Measurements from ENCODE around the gene PERCC1.

Gene PERCC1

DNA sequence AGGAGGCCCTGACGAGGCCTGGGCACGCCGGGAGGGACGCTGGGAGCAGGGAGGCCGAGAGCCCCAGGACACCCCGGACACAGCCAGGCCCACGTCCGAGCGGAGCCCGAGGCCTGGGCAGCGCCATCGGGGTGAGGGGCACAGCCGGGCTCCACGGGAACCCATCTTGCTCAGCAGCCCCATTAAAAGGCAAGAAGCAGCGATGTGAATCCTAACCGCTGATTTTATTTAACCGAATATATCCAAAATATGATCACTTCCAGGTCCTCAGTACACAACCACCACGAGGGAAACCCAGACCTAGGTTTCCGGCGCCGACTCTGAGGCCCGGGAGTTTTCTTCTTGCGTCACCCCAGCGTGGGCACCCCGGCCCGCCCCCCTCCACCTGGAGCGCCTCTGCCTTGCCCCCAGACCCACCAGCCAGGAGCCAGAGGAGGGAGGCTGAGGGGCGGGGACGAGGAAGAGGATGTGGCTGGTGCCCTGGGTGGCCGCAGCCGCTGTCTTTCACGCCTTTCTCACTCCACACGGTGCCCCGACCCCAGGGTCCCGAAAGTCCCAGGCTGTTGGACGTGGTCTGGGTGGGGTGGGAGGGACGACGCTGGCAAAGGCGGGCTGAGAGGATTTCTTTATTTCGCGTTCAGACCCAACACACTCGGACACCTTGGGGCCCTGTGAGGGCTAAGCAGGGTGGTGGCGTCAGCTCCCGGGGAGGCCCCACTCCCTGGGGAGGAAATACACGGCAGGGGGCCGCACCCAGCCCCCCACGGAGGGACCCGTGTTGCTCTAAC lies 14.0 kb downstream of the PERCC1 start:
- Mint-ChIP-seq H3K4me1 (ENCODE audit: low read depth in 2 of 2) (peaks cover 2 to 3% of the 10 kb centered on the region in 2 donors), H3K9me3 (no peaks in the 10 kb centered on the region), H3K36me3 (ENCODE audit: insufficient read depth) (peaks cover 6% of the 10 kb centered on the region), H3K4me3 (no peak overlapping the region), H3K27me3 (no peaks in the 10 kb centered on the region), H3K27ac (no peak overlapping the region)
- DNase-seq (no peak), ATAC-seq (replicated peaks) (no peak)

DNA sequence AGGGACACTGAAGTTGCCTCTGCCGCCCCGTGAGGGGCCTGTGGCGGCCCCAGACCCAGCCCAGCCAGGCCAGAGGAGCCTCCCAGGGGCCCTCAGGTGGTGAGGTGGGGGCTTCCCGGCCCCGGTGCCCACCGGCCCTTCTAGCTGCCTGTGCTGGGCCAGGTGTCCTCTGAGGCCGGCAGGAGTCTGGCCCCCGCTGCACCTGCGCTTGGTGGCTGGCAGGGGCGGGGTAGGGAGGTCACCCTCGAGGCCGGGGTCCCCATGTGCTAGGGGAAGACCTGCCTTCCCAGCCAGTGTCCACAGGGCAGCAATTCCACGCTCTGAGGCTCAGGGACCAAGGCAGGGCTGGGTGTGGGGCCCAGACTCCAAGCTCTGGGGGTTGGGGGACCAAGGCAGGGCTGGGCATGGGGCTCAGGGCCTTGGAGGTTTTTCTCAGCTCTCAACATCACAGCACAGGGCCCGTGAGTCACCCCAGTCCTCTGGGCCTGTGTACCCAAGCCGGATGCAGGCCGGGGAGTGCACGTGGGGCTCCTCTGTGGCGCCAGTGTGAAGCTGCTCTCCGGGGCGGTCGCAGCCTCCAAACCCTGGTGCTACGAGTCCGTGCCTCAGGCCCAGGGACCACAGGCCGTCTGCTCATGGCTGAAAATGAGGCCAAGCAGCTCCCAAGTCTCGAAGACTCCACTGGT lies 14.8 kb downstream of the PERCC1 start:
- no peaks in the 10 kb centered on the region for H3K9me3 Mint-ChIP-seq
- no peak for DNase-seq
- ATAC-seq (replicated peaks), result no peak
- H3K27ac Mint-ChIP-seq, result no peak overlapping the region
- no peak overlapping the region for H3K4me3 Mint-ChIP-seq
- peaks cover 0 to 3% of the 10 kb centered on the region in 2 donors for H3K4me1 Mint-ChIP-seq (ENCODE audit: low read depth in 2 of 2)
- peaks cover 9% of the 10 kb centered on the region for H3K36me3 Mint-ChIP-seq (ENCODE audit: insufficient read depth)
- no peaks in the 10 kb centered on the region for H3K27me3 Mint-ChIP-seq

DNA sequence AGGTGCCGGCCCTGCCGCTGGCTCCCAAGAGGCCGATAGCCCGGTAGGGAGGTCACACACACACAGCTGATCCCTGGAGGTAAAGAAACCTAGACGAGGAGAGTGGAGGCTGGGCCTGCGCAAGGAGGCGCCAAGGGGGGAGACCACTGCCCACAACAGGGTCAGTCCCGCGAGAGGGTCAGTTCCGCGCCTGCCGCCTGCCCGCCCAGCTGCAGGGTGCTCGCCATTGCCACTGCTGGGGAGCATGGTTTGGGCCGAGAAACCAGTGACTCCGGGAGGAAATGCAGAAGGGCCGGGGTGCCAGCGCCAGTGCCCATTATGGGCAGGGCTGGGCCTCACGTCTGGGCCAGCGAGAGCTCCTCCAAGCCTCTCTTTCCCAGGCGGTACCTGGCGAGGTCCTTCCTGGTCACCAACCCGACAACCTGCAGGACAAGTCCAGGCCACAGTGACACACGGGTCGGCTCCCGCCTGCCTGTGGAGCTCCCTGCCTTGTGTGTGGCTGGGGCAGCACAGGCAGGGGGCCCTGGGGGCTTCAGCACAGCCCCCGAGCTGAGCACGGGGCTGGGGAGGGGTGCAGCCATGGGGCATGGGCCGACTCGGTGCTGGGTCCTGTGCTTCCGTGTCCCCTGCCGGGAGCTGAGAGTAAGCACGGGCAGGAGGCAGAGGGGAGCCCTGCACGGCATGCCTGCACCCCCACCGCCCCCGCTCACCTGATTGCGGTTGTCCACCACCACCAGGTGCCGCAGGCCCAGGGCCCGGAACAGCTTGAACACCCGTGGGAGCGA lies 15.6 kb downstream of the PERCC1 start:
- no peak overlapping the region for H3K4me3 Mint-ChIP-seq
- peaks cover 12% of the 10 kb centered on the region for H3K36me3 Mint-ChIP-seq (ENCODE audit: insufficient read depth)
- DNase-seq (no peak), ATAC-seq (replicated peaks) (no peak)
- H3K9me3 Mint-ChIP-seq, result no peaks in the 10 kb centered on the region
- no peak overlapping the region for H3K27ac Mint-ChIP-seq
- H3K4me1 Mint-ChIP-seq (ENCODE audit: low read depth in 2 of 2), result peaks cover 2 to 3% of the 10 kb centered on the region in 2 donors
- no peaks in the 10 kb centered on the region for H3K27me3 Mint-ChIP-seq

DNA sequence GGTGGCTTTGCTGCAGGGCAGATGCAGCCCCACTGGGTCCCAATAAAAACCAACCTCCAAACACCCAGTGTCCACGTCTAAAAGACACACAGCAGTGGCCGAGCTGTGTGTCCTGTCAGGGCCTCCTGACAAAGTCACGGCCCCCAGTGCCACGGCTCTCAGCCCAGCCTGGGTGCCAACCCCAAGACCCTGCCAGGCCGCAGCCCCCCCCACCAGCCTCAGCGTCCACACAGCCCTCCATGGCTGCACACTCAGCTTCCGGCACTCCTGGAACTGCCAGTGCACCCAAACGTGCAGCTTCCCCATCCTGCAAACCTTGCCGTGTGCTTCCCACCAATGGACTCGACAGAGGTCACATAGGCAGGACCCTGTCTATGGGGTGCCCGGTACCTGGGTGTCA lies 17.1 kb downstream of the PERCC1 start:
- Mint-ChIP-seq H3K36me3 (ENCODE audit: insufficient read depth) (peaks cover 18% of the 10 kb centered on the region), H3K27ac (no peak overlapping the region), H3K4me1 (ENCODE audit: low read depth in 2 of 2) (peaks cover 3% of the 10 kb centered on the region in 2 donors), H3K27me3 (no peaks in the 10 kb centered on the region), H3K4me3 (no peak overlapping the region), H3K9me3 (no peaks in the 10 kb centered on the region)
- no peak for DNase-seq
- no peak for ATAC-seq (replicated peaks)

DNA sequence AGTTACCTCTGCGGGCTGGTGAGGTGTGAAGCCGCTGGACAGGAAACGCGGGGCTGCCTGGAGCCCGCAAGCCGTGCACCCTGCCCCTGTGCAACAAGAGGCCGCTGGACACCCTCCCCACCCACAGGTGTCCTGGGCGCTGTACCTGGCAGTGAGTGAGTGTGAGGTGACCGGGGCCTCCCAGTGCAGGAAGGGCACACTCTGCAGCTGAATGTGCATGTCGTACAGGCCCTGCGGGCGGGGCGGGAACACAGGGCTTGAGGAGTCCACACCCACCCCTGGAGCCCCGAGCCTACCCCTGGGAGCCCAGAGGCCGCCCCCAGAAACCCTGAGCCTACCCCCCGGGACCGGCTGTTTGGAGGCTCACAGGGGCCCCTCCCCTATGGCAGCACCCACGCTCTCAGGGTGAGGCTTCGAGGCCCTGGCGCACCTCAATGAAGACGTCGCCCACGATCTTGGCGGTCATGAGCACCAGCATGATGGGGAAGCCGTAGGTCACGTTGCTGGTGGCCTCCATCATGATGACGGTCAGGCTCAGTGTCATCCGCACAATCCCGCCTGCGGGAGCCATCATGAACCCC lies 17.7 kb downstream of the PERCC1 start:
- no peak for DNase-seq
- Mint-ChIP-seq H3K4me3 (no peak overlapping the region), H3K4me1 (ENCODE audit: low read depth in 2 of 2) (peaks cover 3% of the 10 kb centered on the region in 2 donors), H3K36me3 (ENCODE audit: insufficient read depth) (peaks cover 23% of the 10 kb centered on the region), H3K27me3 (no peaks in the 10 kb centered on the region), H3K9me3 (no peaks in the 10 kb centered on the region), H3K27ac (peak overlapping the region in 1 of 2 donors; percentile 28)
- no peak for ATAC-seq (replicated peaks)

DNA sequence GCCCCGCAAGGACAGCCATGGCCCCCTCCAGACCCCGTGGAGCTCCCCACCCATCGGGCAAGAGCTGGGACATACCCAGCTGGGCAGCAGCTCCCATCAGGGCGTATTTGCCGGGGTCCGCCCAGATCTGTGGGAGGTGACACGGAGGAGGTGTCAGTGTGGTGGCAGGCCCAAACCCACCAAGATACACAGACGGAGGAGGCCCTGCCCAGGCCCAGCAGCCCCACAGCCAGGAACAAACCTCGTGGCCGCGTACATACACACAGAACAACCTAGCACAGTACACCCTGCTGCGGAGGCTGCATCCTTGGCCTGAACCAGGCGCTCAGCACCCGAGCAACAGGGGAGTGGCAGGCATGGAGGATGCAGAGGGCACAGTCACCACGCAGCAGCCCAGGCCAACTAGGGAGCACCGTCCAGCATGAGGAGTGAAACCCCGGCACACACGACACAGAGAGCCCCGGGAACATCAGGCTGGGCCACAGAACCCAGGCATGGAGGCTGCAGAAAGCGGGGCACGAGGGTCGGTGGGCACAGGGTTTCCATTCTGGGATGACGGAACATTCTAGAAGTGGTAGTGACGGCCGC lies 18.4 kb downstream of the PERCC1 start:
- DNase-seq (no peak), ATAC-seq (replicated peaks) (no peak)
- no peaks in the 10 kb centered on the region for H3K9me3 Mint-ChIP-seq
- no peaks in the 10 kb centered on the region for H3K27me3 Mint-ChIP-seq
- H3K4me1 Mint-ChIP-seq (ENCODE audit: low read depth in 2 of 2), result peaks cover 3% of the 10 kb centered on the region in 2 donors
- H3K36me3 Mint-ChIP-seq (ENCODE audit: insufficient read depth), result peaks cover 27% of the 10 kb centered on the region
- peak overlapping the region in 1 of 2 donors; percentile 25 for H3K27ac Mint-ChIP-seq
- no peak overlapping the region for H3K4me3 Mint-ChIP-seq

DNA sequence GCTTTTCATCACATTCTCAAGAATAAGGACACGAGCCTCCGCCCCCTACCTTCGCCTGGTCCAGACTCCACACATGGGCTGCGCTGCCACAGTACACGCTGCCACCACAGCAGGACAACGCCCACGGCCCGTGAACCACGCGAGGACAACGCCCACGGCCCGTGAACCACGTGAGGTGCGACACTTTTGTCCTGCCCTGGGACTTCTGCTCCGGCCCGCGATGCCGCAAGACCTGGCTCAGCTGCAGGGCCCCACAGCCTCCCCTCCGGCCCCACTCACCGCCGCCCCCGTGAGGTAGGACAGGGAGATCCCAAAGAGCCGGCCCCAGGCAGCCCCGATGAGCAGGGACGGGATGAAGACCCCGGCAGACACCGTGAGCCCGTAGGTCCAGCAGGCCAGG lies 19.3 kb downstream of the PERCC1 start:
- Mint-ChIP-seq H3K27me3 (no peaks in the 10 kb centered on the region), H3K4me3 (no peak overlapping the region), H3K36me3 (ENCODE audit: insufficient read depth) (peaks cover 27% of the 10 kb centered on the region), H3K27ac (peak overlapping the region in 1 of 2 donors; percentile 25), H3K9me3 (no peaks in the 10 kb centered on the region), H3K4me1 (ENCODE audit: low read depth in 2 of 2) (peaks cover 2 to 3% of the 10 kb centered on the region in 2 donors)
- DNase-seq (no peak), ATAC-seq (replicated peaks) (no peak)

DNA sequence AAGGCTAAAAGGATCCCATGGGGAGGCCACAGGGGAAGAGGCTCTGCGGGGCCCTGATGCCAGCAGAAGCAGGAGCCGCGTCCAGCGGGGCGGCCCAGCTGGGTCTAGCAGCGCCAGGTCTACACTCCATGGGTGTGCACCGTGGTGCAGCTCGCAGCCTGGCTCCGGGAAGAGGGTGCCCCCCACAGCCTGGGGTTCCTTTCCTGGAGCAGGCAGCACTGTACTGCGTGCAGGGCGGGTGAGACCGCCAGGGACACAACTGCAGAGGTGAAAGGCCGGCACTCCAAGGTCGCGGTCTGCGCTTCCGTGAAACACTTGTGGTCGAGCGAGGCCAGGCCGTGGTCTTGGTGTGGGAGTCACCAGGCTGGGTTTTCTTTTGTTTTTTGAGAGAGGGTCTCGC lies 20.0 kb downstream of the PERCC1 start:
- no peak for DNase-seq
- Mint-ChIP-seq H3K27me3 (no peaks in the 10 kb centered on the region), H3K36me3 (ENCODE audit: insufficient read depth) (peaks cover 27% of the 10 kb centered on the region), H3K27ac (no peak overlapping the region), H3K9me3 (no peaks in the 10 kb centered on the region), H3K4me1 (ENCODE audit: low read depth in 2 of 2) (peaks cover 2 to 3% of the 10 kb centered on the region in 2 donors), H3K4me3 (no peak overlapping the region)
- ATAC-seq (replicated peaks), result no peak

DNA sequence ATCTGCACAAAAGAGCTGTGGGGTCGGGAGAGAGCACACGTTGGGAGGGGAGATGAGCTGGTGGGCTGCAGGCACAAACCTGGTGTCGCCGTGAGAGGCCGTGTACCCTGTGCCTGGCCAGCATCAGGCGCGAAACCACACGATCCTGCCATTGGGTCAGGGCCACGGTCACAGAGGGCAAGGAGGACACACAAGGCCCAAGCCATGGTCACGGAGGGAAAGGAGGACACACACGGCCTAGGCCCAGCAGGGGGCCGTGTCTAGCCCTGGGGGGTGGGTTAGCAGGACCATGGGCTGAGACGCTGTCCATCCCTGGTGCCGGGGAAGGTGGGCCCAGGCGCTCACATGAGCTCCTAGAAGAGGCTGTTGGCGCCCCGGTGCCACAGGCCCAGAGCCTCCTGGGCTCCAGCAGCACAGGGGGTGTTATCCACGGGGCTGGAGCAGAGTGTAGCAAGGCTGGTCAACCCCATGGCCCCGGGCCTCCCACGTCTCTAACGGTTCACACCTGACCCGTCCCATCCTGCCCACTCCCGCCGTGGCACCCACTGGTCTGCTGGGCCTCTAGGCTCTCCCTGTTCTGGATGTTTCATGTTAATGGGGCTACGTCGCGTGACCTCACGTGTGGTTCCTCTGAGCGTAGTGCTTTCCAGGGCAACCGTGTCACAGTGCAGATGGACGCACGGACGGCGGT lies 21.0 kb downstream of the PERCC1 start:
- peaks cover 2 to 3% of the 10 kb centered on the region in 2 donors for H3K4me1 Mint-ChIP-seq (ENCODE audit: low read depth in 2 of 2)
- H3K4me3 Mint-ChIP-seq, result no peak overlapping the region
- H3K9me3 Mint-ChIP-seq, result no peaks in the 10 kb centered on the region
- ATAC-seq (replicated peaks), result no peak
- peaks cover 32% of the 10 kb centered on the region for H3K36me3 Mint-ChIP-seq (ENCODE audit: insufficient read depth)
- DNase-seq, result no peak
- H3K27me3 Mint-ChIP-seq, result no peaks in the 10 kb centered on the region
- peak overlapping the region in 1 of 2 donors; percentile 69 for H3K27ac Mint-ChIP-seq

DNA sequence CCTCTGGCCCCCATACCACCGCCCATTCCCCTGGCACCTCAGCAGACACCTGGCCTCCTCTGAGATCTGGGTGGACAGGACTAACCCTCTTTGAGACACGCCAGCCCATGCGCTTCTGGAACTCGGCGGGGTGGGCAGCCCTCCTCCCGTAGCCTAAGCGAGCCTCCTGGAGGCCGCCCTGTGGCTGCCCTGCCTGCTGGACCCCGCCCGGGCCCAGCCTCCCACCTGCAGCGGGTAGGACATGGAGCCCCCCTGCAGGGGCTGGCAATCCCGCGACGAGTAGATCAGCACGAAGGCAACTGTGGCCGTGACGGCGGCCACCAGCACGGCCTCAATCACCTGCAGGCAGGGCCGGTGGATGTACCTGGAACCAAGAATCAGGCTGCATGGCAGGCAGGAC lies 21.7 kb downstream of the PERCC1 start:
- DNase-seq (no peak), ATAC-seq (replicated peaks) (no peak)
- H3K27ac Mint-ChIP-seq, result no peak overlapping the region
- H3K36me3 Mint-ChIP-seq (ENCODE audit: insufficient read depth), result peaks cover 36% of the 10 kb centered on the region
- H3K9me3 Mint-ChIP-seq, result no peaks in the 10 kb centered on the region
- H3K4me1 Mint-ChIP-seq (ENCODE audit: low read depth in 2 of 2), result peaks cover 2 to 3% of the 10 kb centered on the region in 2 donors
- no peak overlapping the region for H3K4me3 Mint-ChIP-seq
- no peaks in the 10 kb centered on the region for H3K27me3 Mint-ChIP-seq

DNA sequence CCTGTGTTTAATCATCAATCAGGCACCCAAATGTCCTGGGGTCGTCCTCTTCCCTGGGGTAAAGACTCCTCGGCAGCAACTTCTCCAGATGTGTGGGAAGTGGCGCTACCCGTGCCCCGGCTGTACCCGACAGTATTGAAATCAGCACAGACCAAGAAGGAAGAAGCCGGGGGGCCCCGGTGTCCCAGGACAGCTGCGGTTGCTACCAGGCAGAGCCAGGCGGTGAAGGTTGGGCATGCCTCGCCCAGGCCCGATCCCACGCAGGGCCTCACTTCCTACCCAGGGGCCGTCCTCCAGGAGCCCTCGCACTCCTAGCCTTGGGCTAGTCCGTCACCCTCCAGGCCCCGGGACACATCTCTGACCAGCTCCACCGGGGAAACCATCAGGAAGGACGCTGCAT lies 22.4 kb downstream of the PERCC1 start:
- Mint-ChIP-seq H3K27me3 (no peaks in the 10 kb centered on the region), H3K9me3 (no peaks in the 10 kb centered on the region), H3K27ac (no peak overlapping the region), H3K36me3 (ENCODE audit: insufficient read depth) (peaks cover 39% of the 10 kb centered on the region), H3K4me1 (ENCODE audit: low read depth in 2 of 2) (peaks cover 2 to 3% of the 10 kb centered on the region in 2 donors), H3K4me3 (no peak overlapping the region)
- DNase-seq, result no peak
- ATAC-seq (replicated peaks), result no peak

DNA sequence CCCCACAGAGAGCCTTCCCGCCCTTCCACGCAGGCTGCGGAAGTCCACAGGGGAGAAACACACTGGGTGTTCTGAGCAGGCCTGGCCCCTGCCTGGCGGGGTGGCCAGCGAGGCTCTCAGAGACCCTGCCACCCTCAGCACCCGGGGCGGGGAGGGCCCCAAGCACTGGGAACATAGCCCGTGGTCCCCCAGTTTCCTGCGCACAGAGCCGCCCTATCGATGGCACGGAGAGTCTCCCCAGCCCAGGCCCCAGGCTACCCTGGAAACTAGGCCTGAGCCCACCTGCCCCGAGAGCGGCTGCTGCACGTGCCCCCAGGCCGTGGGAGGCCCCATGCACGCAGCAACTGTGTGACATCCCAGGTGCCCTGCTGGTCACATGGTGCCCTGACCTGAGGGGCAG lies 23.7 kb downstream of the PERCC1 start:
- H3K36me3 Mint-ChIP-seq (ENCODE audit: insufficient read depth), result peaks cover 37% of the 10 kb centered on the region
- H3K4me1 Mint-ChIP-seq (ENCODE audit: low read depth in 2 of 2), result peaks cover 2 to 3% of the 10 kb centered on the region in 2 donors
- DNase-seq (no peak), ATAC-seq (replicated peaks) (no peak)
- no peaks in the 10 kb centered on the region for H3K9me3 Mint-ChIP-seq
- no peaks in the 10 kb centered on the region for H3K27me3 Mint-ChIP-seq
- no peak overlapping the region for H3K27ac Mint-ChIP-seq
- H3K4me3 Mint-ChIP-seq, result no peak overlapping the region
